Measurements from ENCODE around the gene STARD13.
"Not testable (repeated sequence)": the region's sequence is repeated elsewhere in the genome, so short reads cannot be mapped to it uniquely, and the experiment has no call there.

The STARD13 gene

GRCh38 chr13:33181264-33181663 is 104.3 kb downstream of the STARD13 start:
- H3K9me3 ChIP-seq (ENCODE audit: control insufficient read depth, insufficient read depth, low read length), result no peaks in the 10 kb centered on the region
- no peaks in the 10 kb centered on the region for H3K36me3 ChIP-seq (ENCODE audit: control insufficient read depth, insufficient read depth, low read length)
- H3K9ac ChIP-seq (ENCODE audit: low read depth, low read length), result no peak overlapping the region
- H3K4me1 ChIP-seq (ENCODE audit: control insufficient read depth, insufficient read depth, low read length), result peaks cover 22% of the 10 kb centered on the region
- H3K4me3 ChIP-seq (ENCODE audit: low read depth, low read length), result no peak overlapping the region
- no peak overlapping the region for H3K27ac ChIP-seq (ENCODE audit: low read depth, low read length)
- H3K27me3 ChIP-seq (ENCODE audit: control insufficient read depth, insufficient read depth, low read length), result peaks cover 95% of the 10 kb centered on the region

GRCh38 chr13:33180122-33180804 is 105.3 kb downstream of the STARD13 start:
- H3K36me3 ChIP-seq (ENCODE audit: control insufficient read depth, insufficient read depth, low read length), result no peaks in the 10 kb centered on the region
- H3K4me3 ChIP-seq (ENCODE audit: low read depth, low read length), result no peak overlapping the region
- peaks cover 17% of the 10 kb centered on the region for H3K4me1 ChIP-seq (ENCODE audit: control insufficient read depth, insufficient read depth, low read length)
- H3K27ac ChIP-seq (ENCODE audit: low read depth, low read length), result no peak overlapping the region
- H3K27me3 ChIP-seq (ENCODE audit: control insufficient read depth, insufficient read depth, low read length), result peaks cover 99% of the 10 kb centered on the region
- H3K9ac ChIP-seq (ENCODE audit: low read depth, low read length), result no peak overlapping the region
- H3K9me3 ChIP-seq (ENCODE audit: control insufficient read depth, insufficient read depth, low read length), result no peaks in the 10 kb centered on the region

DNA sequence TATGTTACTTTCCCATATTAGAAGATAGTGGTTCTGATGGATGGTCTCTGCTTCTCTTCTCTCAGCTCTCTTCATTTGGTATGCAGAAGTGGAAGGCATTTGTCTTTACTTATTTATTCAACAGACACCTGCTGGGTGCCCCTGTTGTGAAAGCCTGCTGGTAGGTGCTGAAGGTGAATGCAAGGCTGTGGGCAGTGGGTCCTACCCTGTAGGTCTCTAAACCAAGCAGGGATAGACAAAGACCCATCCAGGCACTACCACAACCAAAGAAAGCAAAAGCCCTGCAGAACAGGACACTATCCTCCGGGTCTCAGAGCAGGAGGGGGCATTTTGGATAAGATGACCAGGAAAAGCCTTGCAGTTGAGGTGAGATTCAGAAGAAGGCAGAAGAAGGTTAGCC is 106.1 kb downstream of the STARD13 start:
- no peaks in the 10 kb centered on the region for H3K36me3 ChIP-seq (ENCODE audit: control insufficient read depth, insufficient read depth, low read length)
- H3K27me3 ChIP-seq (ENCODE audit: control insufficient read depth, insufficient read depth, low read length), result peaks cover 98% of the 10 kb centered on the region
- no peaks in the 10 kb centered on the region for H3K9me3 ChIP-seq (ENCODE audit: control insufficient read depth, insufficient read depth, low read length)
- H3K4me1 ChIP-seq (ENCODE audit: control insufficient read depth, insufficient read depth, low read length), result peaks cover 17% of the 10 kb centered on the region
- H3K9ac ChIP-seq (ENCODE audit: low read depth, low read length), result no peak overlapping the region
- H3K4me3 ChIP-seq (ENCODE audit: low read depth, low read length), result no peak overlapping the region
- H3K27ac ChIP-seq (ENCODE audit: low read depth, low read length), result no peak overlapping the region

DNA sequence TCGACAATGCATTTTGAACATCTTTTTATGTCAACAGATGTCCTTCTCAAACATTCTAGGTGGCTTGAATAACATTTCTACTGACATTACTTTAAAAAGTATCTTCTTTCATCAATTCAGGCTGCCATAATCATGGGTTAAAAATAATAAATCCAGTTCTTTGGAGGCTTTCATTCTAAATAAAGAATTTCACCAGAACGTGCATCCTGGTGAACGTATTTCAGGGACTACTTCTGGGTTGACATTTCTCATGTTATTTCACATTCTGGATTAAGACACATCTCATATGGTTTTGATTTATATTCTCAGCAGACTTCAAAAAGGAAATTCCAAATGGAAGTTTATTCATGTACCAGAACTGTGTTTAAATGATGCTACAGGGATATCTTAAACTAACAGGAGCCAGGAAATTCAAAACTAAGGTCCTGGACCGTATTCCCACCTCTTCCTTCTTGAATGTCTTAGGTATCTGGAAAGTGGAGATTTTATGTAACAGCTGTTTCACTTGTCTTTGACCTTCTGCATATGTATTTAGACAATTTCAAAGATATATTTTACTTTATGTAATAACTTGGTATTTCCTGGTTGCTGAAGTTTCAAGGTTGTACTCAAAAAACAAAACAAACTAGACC is 107.2 kb downstream of the STARD13 start:
- Histone ChIP-seq H3K4me3 (ENCODE audit: low read depth, low read length) (no peak overlapping the region), H3K36me3 (ENCODE audit: control insufficient read depth, insufficient read depth, low read length) (no peaks in the 10 kb centered on the region), H3K9ac (ENCODE audit: low read depth, low read length) (no peak overlapping the region), H3K4me1 (ENCODE audit: control insufficient read depth, insufficient read depth, low read length) (peaks cover 17% of the 10 kb centered on the region), H3K27ac (ENCODE audit: low read depth, low read length) (no peak overlapping the region), H3K9me3 (ENCODE audit: control insufficient read depth, insufficient read depth, low read length) (no peaks in the 10 kb centered on the region), H3K27me3 (ENCODE audit: control insufficient read depth, insufficient read depth, low read length) (peaks cover 90% of the 10 kb centered on the region)

DNA sequence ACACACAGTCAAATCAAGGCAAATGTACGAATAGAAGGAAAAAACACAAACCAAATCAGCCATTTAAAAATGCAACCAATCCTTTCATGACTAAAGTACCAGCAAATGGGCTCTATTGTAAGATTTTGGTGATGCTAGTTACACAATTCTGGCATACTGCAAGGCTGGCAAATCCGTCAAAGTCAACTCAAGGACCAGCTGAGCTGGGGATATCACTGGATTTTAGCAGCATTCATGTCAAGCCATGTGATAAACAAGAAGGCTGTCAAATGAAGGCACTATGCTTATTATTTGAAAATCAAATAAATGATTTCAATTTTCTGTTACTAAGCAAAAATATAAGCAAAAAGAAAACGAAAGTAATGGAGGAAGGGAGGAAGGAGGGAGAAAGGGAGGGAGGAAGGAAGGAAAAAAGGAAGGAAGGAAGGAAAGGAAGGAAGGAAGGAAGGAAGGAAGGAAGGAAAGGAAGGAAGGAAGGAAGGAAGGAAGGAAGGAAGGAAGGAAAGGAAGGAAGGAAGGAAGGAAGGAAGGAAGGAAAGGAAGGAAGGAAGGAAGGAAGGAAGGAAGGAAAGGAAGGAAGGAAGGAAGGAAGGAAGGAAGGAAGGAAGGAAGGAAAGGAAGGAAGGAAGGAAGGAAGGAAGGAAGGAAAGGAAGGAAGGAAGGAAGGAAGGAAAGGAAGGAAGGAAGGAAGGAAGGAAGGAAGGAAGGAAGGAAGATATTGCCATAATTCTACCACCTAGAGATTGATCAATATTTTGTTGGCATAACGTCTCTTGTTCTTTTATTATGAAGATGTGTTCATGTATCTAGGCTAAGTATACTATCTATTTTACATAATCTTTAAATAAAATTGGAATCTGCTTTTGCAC is 108.0 kb downstream of the STARD13 start:
- H3K4me3 ChIP-seq (ENCODE audit: low read depth, low read length); H3K27ac ChIP-seq (ENCODE audit: low read depth, low read length); H3K36me3 ChIP-seq (ENCODE audit: control insufficient read depth, insufficient read depth, low read length); H3K9ac ChIP-seq (ENCODE audit: low read depth, low read length); H3K9me3 ChIP-seq (ENCODE audit: control insufficient read depth, insufficient read depth, low read length): not testable (repeated sequence)
- H3K4me1 ChIP-seq (ENCODE audit: control insufficient read depth, insufficient read depth, low read length), result peaks cover 17% of the 10 kb centered on the region
- H3K27me3 ChIP-seq (ENCODE audit: control insufficient read depth, insufficient read depth, low read length), result peaks cover 83% of the 10 kb centered on the region

DNA sequence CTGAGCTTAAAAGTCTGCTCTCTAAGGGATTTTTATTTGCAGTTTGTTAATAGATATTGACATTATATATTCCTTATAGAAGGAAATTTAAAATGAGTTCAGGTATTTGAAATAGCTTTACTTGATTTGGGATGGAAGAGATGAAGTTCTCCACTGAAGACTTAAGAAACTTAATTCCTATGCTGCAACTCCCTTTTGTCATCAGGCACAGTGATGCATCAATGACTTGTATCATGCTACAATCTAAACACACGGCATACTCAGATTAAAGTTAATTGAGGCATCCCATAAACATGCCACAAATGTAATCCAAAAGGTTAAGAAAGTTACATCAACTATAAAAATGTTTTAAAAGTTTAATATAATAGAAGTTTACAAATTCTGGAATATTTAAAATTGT is 109.0 kb downstream of the STARD13 start:
- H3K27me3 ChIP-seq (ENCODE audit: control insufficient read depth, insufficient read depth, low read length), result peaks cover 72% of the 10 kb centered on the region
- peaks cover 17% of the 10 kb centered on the region for H3K4me1 ChIP-seq (ENCODE audit: control insufficient read depth, insufficient read depth, low read length)
- no peak overlapping the region for H3K27ac ChIP-seq (ENCODE audit: low read depth, low read length)
- no peaks in the 10 kb centered on the region for H3K36me3 ChIP-seq (ENCODE audit: control insufficient read depth, insufficient read depth, low read length)
- H3K9me3 ChIP-seq (ENCODE audit: control insufficient read depth, insufficient read depth, low read length), result no peaks in the 10 kb centered on the region
- H3K4me3 ChIP-seq (ENCODE audit: low read depth, low read length), result no peak overlapping the region
- no peak overlapping the region for H3K9ac ChIP-seq (ENCODE audit: low read depth, low read length)

GRCh38 chr13:33175991-33176390 is 109.6 kb downstream of the STARD13 start:
- H3K4me1 ChIP-seq (ENCODE audit: control insufficient read depth, insufficient read depth, low read length), result peaks cover 15% of the 10 kb centered on the region
- no peaks in the 10 kb centered on the region for H3K36me3 ChIP-seq (ENCODE audit: control insufficient read depth, insufficient read depth, low read length)
- H3K27me3 ChIP-seq (ENCODE audit: control insufficient read depth, insufficient read depth, low read length), result peaks cover 67% of the 10 kb centered on the region
- no peak overlapping the region for H3K9ac ChIP-seq (ENCODE audit: low read depth, low read length)
- H3K27ac ChIP-seq (ENCODE audit: low read depth, low read length), result no peak overlapping the region
- no peaks in the 10 kb centered on the region for H3K9me3 ChIP-seq (ENCODE audit: control insufficient read depth, insufficient read depth, low read length)
- H3K4me3 ChIP-seq (ENCODE audit: low read depth, low read length), result no peak overlapping the region

DNA sequence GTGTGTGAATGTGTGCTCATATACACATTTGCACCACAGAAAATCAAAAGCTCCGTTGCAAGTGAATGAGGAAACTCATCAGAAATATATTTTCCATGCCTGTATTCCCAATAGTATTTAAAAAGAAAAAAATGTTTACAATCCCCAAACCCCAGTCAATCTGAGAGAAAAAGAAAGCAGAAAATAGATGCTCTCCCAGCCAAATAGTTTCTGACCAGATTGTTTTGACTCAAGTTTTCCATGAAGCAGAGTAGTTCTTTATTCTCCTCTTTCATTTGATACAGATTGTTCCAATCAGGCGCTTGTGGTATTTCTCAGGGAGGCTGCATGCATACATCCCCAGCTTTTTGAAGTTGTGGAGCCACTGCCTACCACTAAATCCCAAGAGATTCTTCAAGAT is 110.6 kb downstream of the STARD13 start:
- H3K27ac ChIP-seq (ENCODE audit: low read depth, low read length), result no peak overlapping the region
- peaks cover 4% of the 10 kb centered on the region for H3K4me1 ChIP-seq (ENCODE audit: control insufficient read depth, insufficient read depth, low read length)
- H3K36me3 ChIP-seq (ENCODE audit: control insufficient read depth, insufficient read depth, low read length), result no peaks in the 10 kb centered on the region
- H3K9ac ChIP-seq (ENCODE audit: low read depth, low read length), result no peak overlapping the region
- no peaks in the 10 kb centered on the region for H3K9me3 ChIP-seq (ENCODE audit: control insufficient read depth, insufficient read depth, low read length)
- H3K27me3 ChIP-seq (ENCODE audit: control insufficient read depth, insufficient read depth, low read length), result peaks cover 56% of the 10 kb centered on the region
- H3K4me3 ChIP-seq (ENCODE audit: low read depth, low read length), result no peak overlapping the region

- peaks cover 52% of the 10 kb centered on the region for H3K27me3 ChIP-seq (ENCODE audit: control insufficient read depth, insufficient read depth, low read length)
- no peak overlapping the region for H3K27ac ChIP-seq (ENCODE audit: low read depth, low read length)
Observed at GRCh38 chr13:33174491-33174890, 111.1 kb downstream of the STARD13 start.

GRCh38 chr13:33172911-33173310 is 112.6 kb downstream of the STARD13 start:
- no peak overlapping the region for H3K9ac ChIP-seq (ENCODE audit: low read depth, low read length)
- H3K27me3 ChIP-seq (ENCODE audit: control insufficient read depth, insufficient read depth, low read length), result peaks cover 36% of the 10 kb centered on the region
- no peaks in the 10 kb centered on the region for H3K9me3 ChIP-seq (ENCODE audit: control insufficient read depth, insufficient read depth, low read length)
- no peaks in the 10 kb centered on the region for H3K36me3 ChIP-seq (ENCODE audit: control insufficient read depth, insufficient read depth, low read length)
- no peak overlapping the region for H3K4me3 ChIP-seq (ENCODE audit: low read depth, low read length)
- H3K27ac ChIP-seq (ENCODE audit: low read depth, low read length), result no peak overlapping the region
- H3K4me1 ChIP-seq (ENCODE audit: control insufficient read depth, insufficient read depth, low read length), result no peaks in the 10 kb centered on the region

More at GRCh38 chr13:33174491-33174890, 111.1 kb downstream of the STARD13 start:
- peaks cover under 1% of the 10 kb centered on the region; the same call in 1 of the 2 replicates for H3K4me1 ChIP-seq (ENCODE audit: control insufficient read depth, insufficient read depth, low read length)
- no peak overlapping the region for H3K9ac ChIP-seq (ENCODE audit: low read depth, low read length)
- H3K4me3 ChIP-seq (ENCODE audit: low read depth, low read length), result no peak overlapping the region
- H3K36me3 ChIP-seq (ENCODE audit: control insufficient read depth, insufficient read depth, low read length), result no peaks in the 10 kb centered on the region
- H3K9me3 ChIP-seq (ENCODE audit: control insufficient read depth, insufficient read depth, low read length), result no peaks in the 10 kb centered on the region

DNA sequence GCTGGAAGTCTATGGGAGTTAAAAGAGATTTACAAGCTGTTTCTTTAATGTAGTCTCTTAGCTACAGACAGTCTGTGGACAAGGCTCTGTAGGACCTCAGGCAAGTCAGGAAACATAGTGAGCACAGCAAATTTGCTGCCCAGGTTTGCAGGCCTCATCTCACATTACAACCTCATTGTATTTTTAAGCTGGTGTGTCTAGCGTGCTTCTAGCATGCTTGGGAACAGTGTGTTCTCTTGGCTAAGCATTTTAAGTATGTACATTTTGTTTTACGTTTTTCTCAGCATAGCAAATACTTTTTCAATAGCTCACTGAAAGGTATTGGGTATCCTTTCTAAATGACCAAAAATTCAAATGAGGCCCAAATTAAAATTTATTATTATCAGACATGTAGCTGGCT is 113.2 kb downstream of the STARD13 start:
- H3K36me3 ChIP-seq (ENCODE audit: control insufficient read depth, insufficient read depth, low read length), result no peaks in the 10 kb centered on the region
- H3K9me3 ChIP-seq (ENCODE audit: control insufficient read depth, insufficient read depth, low read length), result no peaks in the 10 kb centered on the region
- H3K27me3 ChIP-seq (ENCODE audit: control insufficient read depth, insufficient read depth, low read length), result peaks cover 31% of the 10 kb centered on the region
- no peaks in the 10 kb centered on the region for H3K4me1 ChIP-seq (ENCODE audit: control insufficient read depth, insufficient read depth, low read length)
- H3K4me3 ChIP-seq (ENCODE audit: low read depth, low read length), result no peak overlapping the region
- no peak overlapping the region for H3K27ac ChIP-seq (ENCODE audit: low read depth, low read length)
- no peak overlapping the region for H3K9ac ChIP-seq (ENCODE audit: low read depth, low read length)
